Gastrocnemius medialis (tissue), 4 donors: ENCODE measurements around the gene CENPQ. TPM values are rescaled to one million over a fixed set of nuclear protein-coding genes. Genes with fewer than 3 reads are reported as not detected.

Source experiments
- ATAC-seq, 2 donors: fragments of 150-250 bp; one replicate each; pipeline ENCODE4 v1.9.1; 2016
- DNase-seq, 2 donors: peaks; one replicate each; pipeline ENCODE4 v3.0.0-alpha.2; 2019
- H3K27ac ChIP-seq, 4 donors: fragments of 200-600 bp; sonication (generic); 1 replicate in 1 of 4; 2 replicates in 3 of 4; pipeline ENCODE4 v1.5.1; 2016 to 2018; ENCODE audit warnings: mild to moderate bottlenecking in 2 of 4, moderate library complexity in 1 of 4
- H3K27me3 ChIP-seq, 3 donors: fragments of 200-600 bp; sonication (generic) in 2 of 3; 1 replicate in 1 of 3; 2 replicates in 2 of 3; pipeline versions ENCODE4 v1.5.1 to v1.6.0; 2016 to 2019; ENCODE audit warnings: mild to moderate bottlenecking in 1 of 3, moderate library complexity in 1 of 3
- H3K36me3 ChIP-seq, 2 donors: fragments of 200-600 bp; sonication (generic) in 1 of 2; one replicate each; pipeline ENCODE4 v1.5.1; 2017 to 2018
- H3K4me1 ChIP-seq, 2 donors: fragments of 200-600 bp; sonication (generic) in 1 of 2; one replicate each; pipeline ENCODE4 v1.5.1; 2016 to 2017; ENCODE audit warnings: mild to moderate bottlenecking in 2 of 2
- H3K4me3 ChIP-seq, 4 donors: fragments of 200-600 bp; sonication (generic) in 3 of 4; 1 replicate in 1 of 4; 2 replicates in 3 of 4; pipeline ENCODE4 v1.5.1; 2016 to 2019; ENCODE audit warnings: mild to moderate bottlenecking in 2 of 4
- H3K9me3 ChIP-seq, 3 donors: fragments of 200-600 bp; sonication (generic) in 2 of 3; 1 replicate in 1 of 3; 2 replicates in 2 of 3; pipeline ENCODE4 v1.5.1; 2016 to 2019
- POLR2A ChIP-seq, 2 donors: fragments of 450-650 bp; IDR thresholded peaks; one replicate each; pipeline ENCODE4 v1.6.1; 2017; ENCODE audit warnings: antibody characterized with exemption in 2 of 2, mild to moderate bottlenecking in 2 of 2, moderate library complexity in 2 of 2
- in situ Hi-C, 4 donors: fragments of 200-750 bp; cut with MboI; loops; one replicate each; pipeline versions ENCODE4 v1.15.0 to v1.8.0; 2017; ENCODE audit warnings: low sequenced_read_pairs in 4 of 4
- intact Hi-C: fragments of 100-400 bp; cut with DNase I; formaldehyde crosslinking; loops from one replicate; pipeline ENCODE4 v1.15.1; 2023; ENCODE audit warnings: low total_unique reads
- total RNA-seq, 4 donors: library from RNA; depleted of rRNA; stranded (reverse); fragments of >200 nt; gene quantifications; one replicate each; pipeline versions ENCODE4 v1.1.0 to v1.2.3, GENCODE V29; 2016
- TF ChIP-seq, protein P1 (sequence below), 5 experiments: fragments of 450-650 bp in 3 of 5; fragments of 200-600 bp in 2 of 5; sonication (generic) in 2 of 5; IDR thresholded peaks in 4 of 5; conservative IDR thresholded peaks in 1 of 5; 1 replicate in 4 of 5; 2 replicates in 1 of 5; pipeline ENCODE4 v1.5.1; 2016 to 2019; ENCODE audit warnings: antibody characterized with exemption in 5 of 5, mild to moderate bottlenecking in 3 of 5, moderate library complexity in 3 of 5

CENPQ gene
- total RNA-seq, 4 donors from 2014 or later, result 1.3 to 5.0 (median 3.5) TPM

DNA sequence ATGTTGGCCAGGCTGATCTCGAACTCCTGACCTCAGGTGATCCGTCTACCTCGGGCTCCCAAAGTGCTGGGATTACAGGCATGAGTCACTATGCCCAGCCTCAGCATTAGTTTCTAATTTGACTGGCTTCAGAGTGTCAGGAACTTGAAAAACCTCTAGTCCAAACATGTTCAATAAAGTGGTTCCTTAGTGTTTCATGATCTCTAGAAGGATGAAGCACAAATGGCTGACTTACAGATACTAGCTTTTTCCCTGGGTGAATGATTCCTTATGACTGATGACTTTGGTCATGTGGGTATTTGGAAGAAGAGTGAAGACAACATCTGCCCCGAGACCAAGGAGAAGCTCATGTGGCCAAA lies 53.0 kb downstream of the CENPQ start:
- TF ChIP-seq, protein P1, sequence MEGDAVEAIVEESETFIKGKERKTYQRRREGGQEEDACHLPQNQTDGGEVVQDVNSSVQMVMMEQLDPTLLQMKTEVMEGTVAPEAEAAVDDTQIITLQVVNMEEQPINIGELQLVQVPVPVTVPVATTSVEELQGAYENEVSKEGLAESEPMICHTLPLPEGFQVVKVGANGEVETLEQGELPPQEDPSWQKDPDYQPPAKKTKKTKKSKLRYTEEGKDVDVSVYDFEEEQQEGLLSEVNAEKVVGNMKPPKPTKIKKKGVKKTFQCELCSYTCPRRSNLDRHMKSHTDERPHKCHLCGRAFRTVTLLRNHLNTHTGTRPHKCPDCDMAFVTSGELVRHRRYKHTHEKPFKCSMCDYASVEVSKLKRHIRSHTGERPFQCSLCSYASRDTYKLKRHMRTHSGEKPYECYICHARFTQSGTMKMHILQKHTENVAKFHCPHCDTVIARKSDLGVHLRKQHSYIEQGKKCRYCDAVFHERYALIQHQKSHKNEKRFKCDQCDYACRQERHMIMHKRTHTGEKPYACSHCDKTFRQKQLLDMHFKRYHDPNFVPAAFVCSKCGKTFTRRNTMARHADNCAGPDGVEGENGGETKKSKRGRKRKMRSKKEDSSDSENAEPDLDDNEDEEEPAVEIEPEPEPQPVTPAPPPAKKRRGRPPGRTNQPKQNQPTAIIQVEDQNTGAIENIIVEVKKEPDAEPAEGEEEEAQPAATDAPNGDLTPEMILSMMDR (IDR thresholded peaks at IDR 0.05 in 4 of 5, conservative IDR thresholded peaks at IDR 0.05 in 1 of 5), result no peak
- no peak for TF ChIP-seq POLR2A (IDR thresholded peaks at IDR 0.05)
- no peak overlapping the region for H3K4me3 ChIP-seq
- H3K27ac ChIP-seq, result no peak overlapping the region
- no peak for ATAC-seq
- intact Hi-C loops (no loop called here), in situ Hi-C loops (no loop called here)
- no peaks in the 10 kb centered on the region for H3K4me1 ChIP-seq
- H3K9me3 ChIP-seq, result no peaks in the 10 kb centered on the region
- H3K36me3 ChIP-seq, result no peaks in the 10 kb centered on the region
- H3K27me3 ChIP-seq, result no peaks in the 10 kb centered on the region
- DNase-seq, result no peak

DNA sequence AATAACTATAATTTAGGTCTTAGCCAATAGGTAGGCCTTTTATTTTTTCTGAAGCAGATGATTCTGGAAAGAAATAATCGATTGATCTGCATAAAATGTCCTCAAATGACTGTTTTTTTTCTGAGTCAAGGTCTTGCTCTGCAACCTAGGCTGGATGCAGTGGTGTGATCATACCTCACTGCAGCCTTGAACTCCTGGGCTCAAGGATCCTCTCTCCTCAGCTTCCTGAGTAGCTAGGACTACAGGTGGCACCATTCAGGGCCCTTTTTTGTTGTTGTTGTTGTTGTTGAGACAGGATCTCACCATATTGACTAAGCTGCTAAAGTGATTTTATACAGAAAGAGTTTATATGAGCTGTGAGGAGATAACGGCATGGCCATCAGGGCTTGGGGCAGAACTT lies 54.7 kb downstream of the CENPQ start:
- DNase-seq, result no peak
- H3K27me3 ChIP-seq, result no peaks in the 10 kb centered on the region
- TF ChIP-seq POLR2A (IDR thresholded peaks at IDR 0.05), result no peak
- TF ChIP-seq, protein P1 (IDR thresholded peaks at IDR 0.05 in 4 of 5, conservative IDR thresholded peaks at IDR 0.05 in 1 of 5), result no peak
- no peaks in the 10 kb centered on the region for H3K36me3 ChIP-seq
- H3K4me3 ChIP-seq, result no peak overlapping the region
- H3K4me1 ChIP-seq, result no peaks in the 10 kb centered on the region
- H3K9me3 ChIP-seq, result no peaks in the 10 kb centered on the region
- intact Hi-C loops (no loop called here), in situ Hi-C loops (no loop called here)
- no peak for ATAC-seq
- H3K27ac ChIP-seq, result no peak overlapping the region

DNA sequence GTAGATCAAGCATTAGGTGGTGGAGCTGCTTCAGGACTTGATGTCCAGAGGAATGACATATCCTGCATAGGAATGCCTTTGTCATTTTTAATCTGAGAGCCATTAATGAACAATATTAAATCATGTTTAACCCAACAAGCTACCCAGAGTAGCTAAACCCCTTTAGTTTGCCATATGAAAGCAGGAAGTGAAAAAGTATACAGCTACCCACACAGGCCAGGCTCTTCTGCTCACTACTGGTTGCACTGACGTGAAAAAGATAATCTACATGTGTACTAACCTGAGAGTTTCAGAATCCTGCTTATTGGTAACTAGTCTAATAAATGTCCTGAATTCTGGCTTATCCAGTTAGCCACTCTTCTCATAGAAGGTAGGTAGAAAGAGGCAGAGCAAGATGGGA lies 56.5 kb downstream of the CENPQ start:
- intact Hi-C loops (no loop called here), in situ Hi-C loops (no loop called here)
- DNase-seq (no peak), ATAC-seq (no peak)
- TF ChIP-seq POLR2A (IDR thresholded peaks at IDR 0.05), result no peak
- TF ChIP-seq, protein P1 (IDR thresholded peaks at IDR 0.05 in 4 of 5, conservative IDR thresholded peaks at IDR 0.05 in 1 of 5), result no peak
- no peak overlapping the region for H3K4me3 ChIP-seq
- no peak overlapping the region for H3K27ac ChIP-seq
- no peaks in the 10 kb centered on the region for H3K36me3 ChIP-seq
- no peaks in the 10 kb centered on the region for H3K4me1 ChIP-seq
- H3K27me3 ChIP-seq, result no peaks in the 10 kb centered on the region
- no peaks in the 10 kb centered on the region for H3K9me3 ChIP-seq

DNA sequence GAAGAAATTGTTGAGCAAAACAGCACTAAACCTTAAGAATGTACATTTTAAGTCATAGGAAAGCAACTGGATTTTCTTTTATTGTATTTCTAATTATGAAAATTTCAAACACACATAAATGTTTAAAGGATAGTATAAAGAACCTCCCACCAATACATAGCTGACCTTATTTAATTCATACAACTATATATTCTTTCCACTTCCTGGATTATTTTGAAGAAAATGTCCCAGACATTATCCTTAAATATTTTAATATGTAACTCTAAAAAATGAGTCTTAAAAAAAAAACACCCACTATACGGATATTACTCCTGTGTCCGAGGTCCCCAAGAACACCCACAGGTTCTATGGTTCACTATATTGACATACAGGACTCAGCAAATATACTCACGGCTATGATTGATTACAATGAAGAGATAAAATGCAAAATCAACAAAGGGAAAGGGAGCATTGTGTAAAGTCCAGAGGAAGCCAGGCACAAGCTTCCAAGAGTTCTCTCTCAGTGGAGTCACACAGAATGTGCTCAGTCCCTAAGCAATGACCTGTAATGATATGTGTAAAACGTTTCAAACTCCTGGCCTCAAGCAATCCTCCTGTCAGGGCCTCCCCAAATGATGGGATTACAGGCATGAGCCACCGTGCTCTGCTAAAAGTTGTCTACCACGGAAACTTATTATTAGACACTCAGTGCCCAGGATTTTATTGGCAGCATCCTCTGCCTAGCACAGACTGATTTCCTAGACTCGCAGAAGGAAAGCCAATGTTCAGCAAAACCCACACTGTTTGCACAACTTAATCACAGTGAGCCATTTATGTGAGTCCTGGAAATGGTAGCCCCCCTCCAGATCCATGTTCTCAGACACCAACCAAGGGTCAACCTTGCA lies 59.8 kb downstream of the CENPQ start:
- ATAC-seq, result no peak
- Histone ChIP-seq H3K4me3 (no peak overlapping the region), H3K27me3 (no peaks in the 10 kb centered on the region), H3K36me3 (no peaks in the 10 kb centered on the region), H3K27ac (no peak overlapping the region), H3K9me3 (no peaks in the 10 kb centered on the region), H3K4me1 (no peaks in the 10 kb centered on the region)
- intact Hi-C loops (no loop called here), in situ Hi-C loops (no loop called here)
- TF ChIP-seq POLR2A (IDR thresholded peaks at IDR 0.05), result no peak
- TF ChIP-seq, protein P1 (IDR thresholded peaks at IDR 0.05 in 4 of 5, conservative IDR thresholded peaks at IDR 0.05 in 1 of 5), result no peak
- DNase-seq, result no peak
